ENCODE results near the gene PKP4. TPM values are rescaled to one million over a fixed set of nuclear protein-coding genes. Genes with fewer than 3 reads are reported as not detected.

PKP4 gene
- total RNA-seq, 2 donors from 2014 or later, result 44.7 to 56.5 TPM

DNA sequence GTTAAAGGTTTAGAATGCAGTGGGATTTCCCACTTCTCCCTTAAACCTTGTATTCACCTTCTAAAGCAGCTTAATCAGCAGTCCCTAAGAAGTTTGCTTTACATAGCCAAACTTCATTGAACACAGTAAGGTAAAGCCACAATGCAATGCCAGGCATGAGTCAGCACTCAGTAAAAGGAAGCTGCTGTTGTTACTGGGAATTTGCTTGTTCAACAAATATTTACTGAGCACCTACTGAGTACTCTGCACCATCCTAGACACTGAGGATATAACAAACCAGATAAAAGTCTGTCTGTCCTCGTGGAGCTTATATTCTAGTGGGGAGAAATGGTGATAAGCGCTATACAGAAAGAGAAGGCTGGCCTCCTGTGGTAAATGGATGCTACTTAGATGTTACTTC is 162.7 kb downstream of the PKP4 start:
- intact Hi-C loops (cut with DNase I), result no loop called here
- no peak for DNase-seq (ENCODE audit: low spot score)

- intact Hi-C loops (cut with DNase I), result no loop called here
These were observed 163.9 kb downstream of the PKP4 start for GRCh38 chr2:158620656-158621055.

GRCh38 chr2:158624071-158624667 is 167.4 kb downstream of the PKP4 start:
- intact Hi-C loops (cut with DNase I), result no loop called here
- DNase-seq (ENCODE audit: low spot score), result no peak

More at GRCh38 chr2:158620656-158621055, 163.9 kb downstream of the PKP4 start:
- DNase-seq (ENCODE audit: low spot score), result no peak

DNA sequence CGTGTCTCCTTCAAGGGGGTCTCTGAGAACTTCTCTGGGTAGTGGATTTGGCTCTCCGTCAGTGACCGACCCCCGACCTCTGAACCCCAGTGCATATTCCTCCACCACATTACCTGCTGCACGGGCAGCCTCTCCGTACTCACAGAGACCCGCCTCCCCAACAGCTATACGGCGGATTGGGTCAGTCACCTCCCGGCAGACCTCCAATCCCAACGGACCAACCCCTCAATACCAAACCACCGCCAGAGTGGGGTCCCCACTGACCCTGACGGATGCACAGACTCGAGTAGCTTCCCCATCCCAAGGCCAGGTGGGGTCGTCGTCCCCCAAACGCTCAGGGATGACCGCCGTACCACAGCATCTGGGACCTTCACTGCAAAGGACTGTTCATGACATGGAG is 168.2 kb downstream of the PKP4 start:
- intact Hi-C loops (cut with DNase I), result no loop called here

GRCh38 chr2:158629116-158629515 is 172.4 kb downstream of the PKP4 start:
- intact Hi-C loops (cut with DNase I), result no loop called here
- DNase-seq (ENCODE audit: low spot score), result no peak

More for the DNA sequence above, 168.2 kb downstream of the PKP4 start:
- DNase-seq (ENCODE audit: low spot score), result no peak

GRCh38 chr2:158633261-158633660 is 176.5 kb downstream of the PKP4 start:
- intact Hi-C loops (cut with DNase I), result no loop called here
- DNase-seq (ENCODE audit: low spot score), result no peak

GRCh38 chr2:158634627-158635026 is 177.9 kb downstream of the PKP4 start:
- intact Hi-C loops (cut with DNase I), result no loop called here
- DNase-seq (ENCODE audit: low spot score), result no peak

DNA sequence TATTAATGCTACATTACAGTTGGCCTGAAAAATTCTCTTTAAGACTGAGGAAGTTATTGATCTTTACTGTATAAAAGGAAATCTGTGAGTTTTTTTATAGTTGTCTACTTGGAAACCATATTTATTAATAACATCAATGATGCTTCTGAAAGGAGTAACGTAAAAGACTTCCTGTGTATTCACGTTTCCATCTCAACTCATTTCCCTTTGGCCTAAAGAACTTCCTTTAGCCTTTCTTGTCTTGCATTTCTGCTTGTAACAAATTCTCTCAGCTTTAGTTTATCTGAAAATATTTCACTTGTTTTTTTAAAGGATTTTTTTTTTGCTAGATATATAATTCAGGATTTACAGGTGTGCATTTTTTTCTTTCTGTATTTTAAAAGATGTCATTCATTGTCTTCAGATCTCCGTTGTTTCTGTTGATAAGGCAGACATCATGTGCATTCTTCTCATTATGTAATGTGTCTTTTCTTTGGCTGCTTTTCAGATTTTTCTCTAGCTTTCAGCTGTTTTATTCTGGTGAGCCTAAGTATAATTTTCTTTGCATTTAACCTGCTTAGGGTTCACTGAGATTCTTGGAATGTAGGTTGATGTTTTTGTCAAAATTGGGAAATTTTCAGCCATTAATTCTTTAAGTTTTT is 179.3 kb downstream of the PKP4 start:
- no peak for DNase-seq (ENCODE audit: low spot score)
- intact Hi-C loops (cut with DNase I), result no loop called here

GRCh38 chr2:158637357-158637756 is 180.6 kb downstream of the PKP4 start:
- no peak for DNase-seq (ENCODE audit: low spot score)

GRCh38 chr2:158644139-158644538 is 187.4 kb downstream of the PKP4 start:
- no peak for DNase-seq (ENCODE audit: low spot score)
- intact Hi-C loops (cut with DNase I), result no loop called here

More at GRCh38 chr2:158637357-158637756, 180.6 kb downstream of the PKP4 start:
- intact Hi-C loops (cut with DNase I), result no loop called here

DNA sequence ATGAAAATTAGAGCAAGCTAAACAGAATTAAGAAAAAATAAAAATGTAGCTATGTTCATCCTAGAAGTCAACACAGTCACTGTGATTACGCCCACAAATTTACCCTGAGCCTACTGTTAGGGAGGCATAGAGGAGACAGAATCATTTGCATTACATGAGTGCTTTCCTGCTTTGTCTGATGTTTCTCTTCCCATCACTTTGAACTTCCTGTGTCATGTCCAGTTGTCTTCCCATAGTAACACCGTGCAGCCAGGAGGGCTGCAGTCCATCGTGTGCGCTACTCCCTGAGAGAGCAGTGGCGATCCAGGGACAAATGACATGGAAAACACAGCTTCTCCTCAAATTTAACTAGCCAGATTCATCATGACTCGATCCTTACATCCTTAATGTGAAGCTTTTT is 188.5 kb downstream of the PKP4 start:
- intact Hi-C loops (cut with DNase I), result no loop called here
- no peak for DNase-seq (ENCODE audit: low spot score)

DNA sequence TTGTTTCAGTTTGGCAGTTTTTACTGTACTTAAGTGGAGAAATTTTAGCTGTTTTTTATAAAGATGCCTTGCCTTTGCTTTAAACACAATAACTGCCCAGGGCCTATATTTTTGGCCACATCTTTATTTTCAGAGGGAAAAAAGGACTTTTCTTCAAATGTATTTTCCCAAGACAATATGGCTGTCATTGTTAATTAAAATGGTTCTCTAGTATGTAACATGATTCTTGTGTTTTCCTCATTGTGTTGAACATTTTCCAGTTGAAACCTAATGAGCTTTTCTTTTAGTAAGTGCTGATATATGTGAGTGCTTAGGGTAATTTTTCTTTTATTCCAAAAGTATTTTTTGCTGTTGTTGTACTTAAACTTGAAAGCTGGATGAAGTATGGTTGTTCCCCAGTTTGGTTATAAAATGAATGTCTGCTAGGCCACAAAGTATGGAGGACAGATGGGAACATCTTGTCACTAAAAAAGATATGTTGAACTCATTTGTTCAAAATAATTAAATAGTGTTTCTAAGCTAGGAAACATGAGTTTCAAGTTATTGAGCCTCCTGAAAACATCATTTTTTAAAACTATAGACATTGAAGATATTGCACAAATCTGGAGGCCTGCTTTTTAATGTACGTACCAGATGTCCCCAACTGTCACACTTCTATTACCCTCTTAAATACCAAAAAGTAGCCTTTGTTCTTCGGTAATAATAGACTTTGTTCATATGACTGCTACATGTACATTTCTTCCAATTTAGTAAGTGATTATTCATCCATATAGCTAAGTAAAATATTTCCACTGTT is 190.9 kb downstream of the PKP4 start:
- intact Hi-C loops (cut with DNase I), result no loop called here
- DNase-seq (ENCODE audit: low spot score), result no peak

DNA sequence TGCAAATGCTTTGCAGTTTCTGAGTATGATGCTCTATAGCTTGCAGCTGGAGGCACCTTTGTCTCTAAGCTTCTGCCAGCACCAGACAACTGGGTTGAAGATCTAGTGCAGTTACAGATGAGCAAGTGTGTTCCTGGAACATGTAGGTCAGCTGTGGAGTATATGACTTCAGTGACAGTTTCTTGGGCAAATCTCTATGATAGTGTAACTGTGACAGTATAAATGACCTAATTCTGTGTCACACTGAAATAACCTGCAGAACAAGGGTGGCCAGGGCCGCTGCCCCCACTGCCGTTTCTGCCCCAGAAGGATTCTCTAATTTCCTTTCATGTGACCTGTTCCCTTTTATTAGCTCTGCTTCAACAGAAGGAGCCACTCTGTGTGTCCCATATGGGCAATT is 193.1 kb downstream of the PKP4 start:
- intact Hi-C loops (cut with DNase I), result no loop called here
- no peak for DNase-seq (ENCODE audit: low spot score)

DNA sequence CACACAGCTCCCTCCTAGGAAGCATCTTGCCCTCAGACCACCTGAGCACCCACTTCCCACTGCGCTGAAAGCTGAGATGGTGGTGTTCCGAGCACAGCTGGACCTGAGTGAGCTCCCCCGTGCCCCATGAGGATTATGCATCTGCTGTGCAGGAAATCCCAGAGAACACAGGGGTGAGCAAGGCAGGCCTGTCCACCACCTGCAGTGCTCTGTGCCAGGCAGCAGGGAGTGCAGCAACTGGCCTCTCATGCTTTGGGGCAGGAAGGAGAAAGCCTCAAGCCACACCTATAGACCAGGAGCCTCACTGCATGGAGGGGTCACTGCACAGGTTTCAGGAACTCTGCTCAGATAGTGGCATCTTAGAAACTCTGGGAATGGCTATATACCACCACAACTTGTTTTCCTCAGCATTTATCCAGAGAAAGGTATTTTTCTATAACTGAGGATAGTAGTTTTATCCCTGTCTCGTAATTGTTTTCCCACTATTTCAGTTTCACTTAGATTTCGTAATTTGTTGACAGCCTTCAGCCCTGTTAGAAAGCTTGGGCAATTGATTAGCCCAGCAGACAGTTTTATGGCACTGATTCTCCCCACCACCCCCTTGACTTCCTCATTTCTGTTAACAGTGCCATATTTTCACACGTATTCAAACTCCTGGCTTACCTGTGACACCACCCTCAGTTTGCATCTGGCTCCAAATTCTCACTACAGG is 194.1 kb downstream of the PKP4 start:
- no peak for DNase-seq (ENCODE audit: low spot score)
- intact Hi-C loops (cut with DNase I), result no loop called here

DNA sequence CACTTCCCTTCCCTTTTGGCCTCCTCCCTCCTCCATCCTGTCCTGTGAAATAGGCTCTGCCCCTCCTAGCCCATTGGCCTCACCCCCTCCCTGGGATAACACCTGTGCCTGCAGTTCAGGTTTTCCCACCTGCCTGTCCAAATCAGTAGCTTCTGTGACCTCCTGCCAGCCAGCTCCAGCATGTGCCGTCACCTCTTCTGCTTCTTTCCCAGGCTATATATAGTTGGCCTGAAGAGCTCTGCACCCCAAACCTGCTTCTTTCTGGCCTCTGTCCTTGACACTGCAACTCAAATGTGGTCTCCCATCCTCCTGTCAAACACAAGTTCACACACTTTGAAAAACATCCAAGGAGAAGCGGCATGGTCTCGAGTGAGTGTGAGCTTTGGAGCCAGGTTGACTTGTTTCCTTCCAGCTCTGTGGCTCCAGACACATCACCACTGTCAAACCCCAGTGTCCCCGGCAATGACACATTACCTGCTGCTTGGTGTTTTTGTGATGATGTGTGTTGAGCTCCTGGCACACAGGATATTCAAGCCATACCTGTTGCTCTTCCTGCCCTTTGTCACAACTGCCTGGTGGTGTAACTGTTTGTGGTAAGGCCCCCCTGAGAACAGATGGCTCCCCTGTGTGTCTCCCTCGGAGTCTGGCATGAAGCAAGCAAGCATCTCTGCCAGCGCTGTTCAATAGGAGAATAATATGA is 194.8 kb downstream of the PKP4 start:
- intact Hi-C loops (cut with DNase I), result no loop called here
- no peak for DNase-seq (ENCODE audit: low spot score)

- no peak for DNase-seq (ENCODE audit: low spot score)
- intact Hi-C loops (cut with DNase I), result no loop called here
These were observed 198.9 kb downstream of the PKP4 start for GRCh38 chr2:158655628-158656027.

GRCh38 chr2:158656492-158657229 is 199.9 kb downstream of the PKP4 start:
- intact Hi-C loops (cut with DNase I), result no loop called here
- no peak for DNase-seq (ENCODE audit: low spot score)

- no peak for DNase-seq (ENCODE audit: low spot score)
- intact Hi-C loops (cut with DNase I), result no loop called here
These were observed 201.6 kb downstream of the PKP4 start for GRCh38 chr2:158658396-158658795.

DNA sequence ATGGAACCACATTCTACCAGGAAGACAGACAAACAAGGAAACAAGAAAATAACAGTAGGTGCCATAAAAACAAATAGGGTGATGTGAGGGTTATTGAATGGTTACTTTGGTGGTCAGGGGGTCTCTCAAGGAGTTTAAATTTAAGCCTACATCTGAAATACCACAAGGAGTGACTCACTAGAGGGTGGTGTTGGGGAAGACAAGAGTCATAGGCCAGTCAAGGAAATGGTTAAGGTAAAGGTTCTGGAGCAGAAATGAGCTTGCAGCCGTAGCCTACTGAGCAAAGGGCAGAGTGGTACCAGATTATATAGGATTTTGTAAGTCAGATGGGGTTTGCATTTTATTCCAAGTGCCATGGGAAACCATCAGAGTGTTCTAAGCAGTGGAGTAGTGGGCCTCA is 202.7 kb downstream of the PKP4 start:
- intact Hi-C loops (cut with DNase I), result no loop called here
- no peak for DNase-seq (ENCODE audit: low spot score)

All from posterior vena cava (tissue), 2 donors.